ENCODE results near the gene COQ8B. TPM values are rescaled to one million over a fixed set of nuclear protein-coding genes. Genes with fewer than 3 reads are reported as not detected.

COQ8B gene
- total and polyA plus RNA-seq, 2 of the 4 experiments (the other 2 are of a cell fraction) = 14.9 to 23.2 TPM

DNA sequence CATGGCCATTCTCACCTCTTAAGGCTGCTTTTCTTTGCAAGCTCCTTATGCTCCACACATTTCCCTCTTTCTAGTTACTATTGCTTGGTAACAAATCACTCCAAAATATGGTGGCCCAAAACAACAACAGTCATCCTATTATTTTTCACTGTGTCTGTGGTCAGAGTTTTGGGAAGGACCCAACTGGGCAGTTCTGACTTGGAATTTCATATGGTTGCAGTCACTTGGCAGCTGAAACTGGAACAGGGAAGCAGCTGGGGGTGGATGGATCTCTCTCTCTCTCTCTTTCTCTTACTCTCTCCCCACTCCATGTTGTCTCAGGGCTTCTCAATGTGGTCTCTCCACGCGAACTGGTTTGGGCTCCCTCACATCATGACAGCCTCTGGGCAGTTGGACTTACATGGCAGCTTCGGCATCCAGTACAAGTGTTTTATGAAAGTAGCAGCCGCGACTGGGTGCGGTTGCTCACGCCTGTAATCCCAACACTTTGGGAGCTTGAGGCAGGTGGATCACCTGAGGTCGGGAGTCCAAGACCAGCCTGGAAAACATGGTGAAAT lies 65.9 kb downstream of the COQ8B start:
- ATAC-seq (ENCODE audit: low read depth) (peak; percentile 3; the same call in 1 of the 2 replicates), DNase-seq (peak; percentile 74)
- peak overlapping the region; percentile 49 for H3K18ac ChIP-seq (ENCODE audit: low read depth, low read length)
- H4K20me1 ChIP-seq (ENCODE audit: insufficient read depth, low read length) = no peaks in the 10 kb centered on the region
- ChIA-PET POLR2A (ENCODE audit: unreplicated experiment) (no interaction called here), CTCF (interaction anchor here (0.8 to 1.5 kb wide), 2 partner anchors 13 to 169 kb away, joined by 4 to 7 read pairs; no protein-coding TSS in a partner anchor)
- no peaks in the 10 kb centered on the region for H3K79me1 ChIP-seq (ENCODE audit: low read depth in 1 of 2, low read length in 2 of 2)
- H3K4me3 ChIP-seq (ENCODE audit: insufficient read depth, low read depth, low read length) = no peak overlapping the region
- peak overlapping the region; percentile 54 to 91; a peak in 3 of 4 replicates for H4K8ac ChIP-seq (ENCODE audit: low read depth in 2 of 2, low read length in 2 of 2)
- intact Hi-C loops (cut with micrococcal nuclease) (no loop called here), in situ Hi-C loops (cut with MboI; ENCODE audit: low sequenced_read_pairs) (loop anchor here (10.0 to 25.0 kb wide), 2 partner anchors 494 to 611 kb away; partner anchors contain the start of gene HNRNPUL1), dilution Hi-C loops (cut with HindIII; ENCODE audit: low sequenced_read_pairs, unreplicated experiment) (no loop called here)
- peak overlapping the region; percentile 79; the same call in 1 of the 2 replicates for H3K27ac ChIP-seq (ENCODE audit: insufficient read depth, low read length)
- no peaks in the 10 kb centered on the region for H3K27me3 ChIP-seq (ENCODE audit: control insufficient read depth, insufficient read depth, low read length)
- H3K4ac ChIP-seq (ENCODE audit: low read depth, low read length) = peak overlapping the region; percentile 93; the same call in 1 of the 2 replicates
- TF ChIP-seq POLR2A (IDR thresholded peaks at IDR 0.05; ENCODE audit: low read depth, low read length) (no peak), RAD21 (IDR thresholded peaks at IDR 0.05; ENCODE audit: low read length) (no peak), FOS (IDR thresholded peaks at IDR 0.05; ENCODE audit: low read depth, low read length) (no peak), RCOR1 (IDR thresholded peaks at IDR 0.05; ENCODE audit: insufficient replicate concordance, low read length) (no peak), BHLHE40 (IDR thresholded peaks at IDR 0.05; ENCODE audit: low read depth, low read length) (no peak), MAZ (IDR thresholded peaks at IDR 0.05; ENCODE audit: borderline replicate concordance, low read depth, low read length) (no peak), CHD1 (IDR thresholded peaks at IDR 0.05; ENCODE audit: low read depth, low read length) (no peak), SMC3 (IDR thresholded peaks at IDR 0.05; ENCODE audit: low read depth, low read length) (no peak), RFX5 (IDR thresholded peaks at IDR 0.05; ENCODE audit: low read depth, low read length) (no peak), ELK1 (IDR thresholded peaks at IDR 0.05; ENCODE audit: borderline replicate concordance, low read depth, low read length) (no peak), MAFK (IDR thresholded peaks at IDR 0.05; ENCODE audit: low read depth, low read length) (no peak)
- TF ChIP-seq, protein P1, sequence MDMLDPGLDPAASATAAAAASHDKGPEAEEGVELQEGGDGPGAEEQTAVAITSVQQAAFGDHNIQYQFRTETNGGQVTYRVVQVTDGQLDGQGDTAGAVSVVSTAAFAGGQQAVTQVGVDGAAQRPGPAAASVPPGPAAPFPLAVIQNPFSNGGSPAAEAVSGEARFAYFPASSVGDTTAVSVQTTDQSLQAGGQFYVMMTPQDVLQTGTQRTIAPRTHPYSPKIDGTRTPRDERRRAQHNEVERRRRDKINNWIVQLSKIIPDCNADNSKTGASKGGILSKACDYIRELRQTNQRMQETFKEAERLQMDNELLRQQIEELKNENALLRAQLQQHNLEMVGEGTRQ (IDR thresholded peaks at IDR 0.05; ENCODE audit: low read depth, low read length) = no peak
- 65% methylated on average over 4 of the region's 8 CpGs; no CpG with 5 or more reads in 1 of the 2 experiments for WGBS, 2 experiments (ENCODE audit: extremely low coverage in 2 of 2, insufficient read length in 1 of 2)
- H3K9me3 ChIP-seq (ENCODE audit: control insufficient read depth, insufficient read depth, low read length) = no peaks in the 10 kb centered on the region
- no peaks in the 10 kb centered on the region for H3K36me3 ChIP-seq (ENCODE audit: control insufficient read depth, insufficient read depth, low read length)
- peak overlapping the region; percentile 90 for H3K14ac ChIP-seq (replicated peaks; ENCODE audit: low read depth, low read length)
- peak overlapping the region; percentile 39 for H4K5ac ChIP-seq (ENCODE audit: low read depth, low read length)
- no peak overlapping the region for H3K56ac ChIP-seq (ENCODE audit: extremely low read depth, insufficient read depth, low read length)
- H2AK5ac ChIP-seq (ENCODE audit: low read depth, low read length) = peak overlapping the region; percentile 95
- H2BK120ac ChIP-seq (ENCODE audit: low read depth, low read length) = peak overlapping the region; percentile 93
- H3K9ac ChIP-seq (ENCODE audit: low read depth, low read length) = no peak overlapping the region; the same call in 1 of the 2 replicates
- H2BK5ac ChIP-seq (ENCODE audit: low read depth, low read length, poor library complexity, severe bottlenecking) = no peak overlapping the region
- H4K91ac ChIP-seq (ENCODE audit: insufficient read depth, low read depth, low read length) = peak overlapping the region; percentile 86; the same call in 1 of the 2 replicates
- 0 out of 2 replicates have a peak overlapping the region, but pooled peaks have one; percentile 65 for H3K23ac ChIP-seq (ENCODE audit: low read depth, low read length)
- peak overlapping the region; percentile 78 for H2AFZ ChIP-seq (replicated peaks; ENCODE audit: low read length, poor library complexity)
- no peak overlapping the region for H2AK9ac ChIP-seq (replicated peaks; ENCODE audit: low read depth, low read length, poor library complexity)
- H2BK15ac ChIP-seq (ENCODE audit: low read depth, low read length) = peak overlapping the region; percentile 45; the same call in 2 of the 3 replicates
- H3K9me1 ChIP-seq (ENCODE audit: insufficient read depth, low read length) = no peaks in the 10 kb centered on the region
- H3K4me2 ChIP-seq (ENCODE audit: low read depth, low read length) = no peak overlapping the region
- peaks cover 10% of the 10 kb centered on the region for H3K4me1 ChIP-seq (ENCODE audit: control insufficient read depth, insufficient read depth, low read length)
- peak overlapping the region; percentile 94 for H2BK20ac ChIP-seq (ENCODE audit: low read depth, low read length)
- BruUV-seq (replicated peaks) = no TSS peak

Measured in IMR-90 (cell line).